Heart right ventricle (tissue), 16 donors: ENCODE measurements around the gene BRD9. TPM values are rescaled to one million over a fixed set of nuclear protein-coding genes. Genes with fewer than 3 reads are reported as not detected.
A peak's percentile ranks its signal among the peaks of the same experiment; 100 is the strongest.
"Not testable (repeated sequence)": the region's sequence is repeated elsewhere in the genome, so short reads cannot be mapped to it uniquely, and the experiment has no call there.

Experiments used
- ATAC-seq, 8 donors: fragments of 200-7000 bp; cut with Tn5 transposase; one replicate each; pipeline ENCODE4 v1.9.1; 2020; ENCODE audit warnings: mild to moderate bottlenecking in 8 of 8, moderate library complexity in 8 of 8, moderate number of reproducible peaks in 1 of 8
- DNase-seq, 2 donors: peaks; one replicate each; pipeline ENCODE4 v3.0.0-alpha.2; 2020
- H3K27ac ChIP-seq, 10 donors: fragments of 200-600 bp; sonication (generic) in 2 of 10; one replicate each; pipeline versions ENCODE4 v1.5.0 to v1.8.0; 2020 to 2022; ENCODE audit warnings: mild to moderate bottlenecking in 3 of 10
- H3K27me3 ChIP-seq, 7 donors: fragments of 200-600 bp; one replicate each; pipeline ENCODE4 v1.8.0; 2021 to 2022; ENCODE audit warnings: mild to moderate bottlenecking in 2 of 7
- H3K36me3 ChIP-seq, 9 donors: fragments of 200-600 bp; sonication (generic) in 1 of 9; one replicate each; pipeline versions ENCODE4 v1.5.0 to v1.8.0; 2020 to 2022; ENCODE audit warnings: mild to moderate bottlenecking in 2 of 9
- H3K4me1 ChIP-seq, 9 donors: fragments of 200-600 bp; sonication (generic) in 1 of 9; one replicate each; pipeline versions ENCODE4 v1.5.0 to v1.8.0; 2020 to 2022; ENCODE audit warnings: mild to moderate bottlenecking in 4 of 9
- H3K4me3 ChIP-seq, 10 donors: fragments of 200-600 bp; sonication (generic) in 2 of 10; one replicate each; pipeline versions ENCODE4 v1.5.0 to v1.8.0; 2020 to 2022; ENCODE audit warnings: mild to moderate bottlenecking in 7 of 10, moderate library complexity in 2 of 10
- H3K9me3 ChIP-seq, 11 donors: fragments of 200-600 bp in 10 of 11; sonication (generic) in 2 of 11; one replicate each; pipeline versions ENCODE4 v1.5.0 to v1.8.0; 2013 to 2022; ENCODE audit warnings: mild to moderate bottlenecking in 2 of 11, control low read depth in 1 of 11, moderate library complexity in 1 of 11
- WGBS, 2 donors: extraction: QIAGEN DNeasy Blood & Tissue Kit; methylation state at CpG; one replicate each; pipeline ENCODE4 v1.1.7; 2013; ENCODE audit warnings: inconsistent platforms in 1 of 2; 5-methylcytosine and 5-hydroxymethylcytosine counted together
- intact Hi-C, 10 donors: fragments of 100-400 bp; cut with DNase I; formaldehyde crosslinking; loops; one replicate each; pipeline versions ENCODE4 v1.11.1 to v1.14.2; 2022
- long read RNA-seq, 3 donors: library from polyadenylated mRNA; unstranded; transcript quantifications; one replicate each; pipeline ENCODE4 v2.0.0, GENCODE V29; 2020 to 2021
- polyA plus RNA-seq, 2 donors: library from polyadenylated mRNA; stranded (reverse); fragments of 200-250 nt; gene quantifications; one replicate each; pipeline ENCODE4 v1.2.3, GENCODE V29; 2013
- total RNA-seq, 10 donors: library from RNA; stranded (reverse); fragmentation: NEBNext Ultra II Directional in 3 of 10; extraction: Animal tissue kit (Norgen Biotek cat#: 25700) in 3 of 10; gene quantifications; one replicate each; pipeline versions ENCODE4 v1.2.1 to v1.2.4, GENCODE V29; 2021 to 2023
- TF ChIP-seq, protein P1 (sequence below), 9 donors: fragments of 200-600 bp; sonication (generic) in 2 of 9; IDR thresholded peaks; one replicate each; pipeline versions ENCODE4 v1.5.0 to v1.8.0; 2021 to 2022; ENCODE audit warnings: antibody characterized with exemption in 9 of 9, mild to moderate bottlenecking in 5 of 9, moderate library complexity in 1 of 9
- donor health status: Arrhythmogenic right ventricular cardiomyopathy.
- donor health status: ischemic (EF 13 %, LVEDD 7.1; RV severe dilation, severe dysfunction).
- donor health status: healthy with polysubstance abuse.
- donor health status: DM: no; HTN: yes; CAD: no.
- donor health status: DM: no; HTN: no; CAD: no.
- donor health status: ischemic (EF 25% LVEDD 6.9; RV normal size, moderate dysfunction).
- donor health status: ischemic (EF 25% LVEDD 5.7; RV mildly dilated, moderate dysfunction).
- donor health status: healthy.
- donor health status: DM: yes; HTN: yes; CAD: no.
- donor health status: Ischemic cardiomyopathy.
- donor health status: ischemic (EF 35%, LVEDD 5.7; RV mildly dilated, moderate dysfunction).
- donor health status: nonischemic (EF 11% LVEDD 7.7; RV severe dilation, severe dysfunction).
- donor health status: DM: yes; HTN: yes; CAD: no.
- donor health status: PGD.
- donor health status: ischemic (EF 29% LVEDD 5.4; RV normal size, mild dysfunction).
- donor health status: nonischemic (EF 23%, LVEDD 6.1; RV moderate dilation, normal function).

Gene BRD9
- 10 to 100 TPM; 21.4 to 42.6 (median 26.9) TPM for total RNA-seq
- polyA plus RNA-seq, result 10 to 100 TPM; 16.7 to 23.7 TPM
- long read RNA-seq, donor 1, transcript BRD9-202 (16 exons, 2,156 nt), result major isoform, 9 of 26 reads
- long read RNA-seq, donor 1, partial matches to known transcripts, result 6 of 26 reads
- long read RNA-seq, donor 1, other reads (novel, unspliced or antisense), result 10 of 26 reads
- long read RNA-seq, donor 2, transcript BRD9-202 (16 exons, 2,156 nt), result major isoform, 8 of 26 reads
- long read RNA-seq, donor 2, partial matches to known transcripts, result 2 of 26 reads
- long read RNA-seq, donor 2, other reads (novel, unspliced or antisense), result 16 of 26 reads
- long read RNA-seq, donor 3, partial matches to known transcripts, result 1 of 11 reads
- long read RNA-seq, donor 3, other reads (novel, unspliced or antisense), result 6 of 11 reads

DNA sequence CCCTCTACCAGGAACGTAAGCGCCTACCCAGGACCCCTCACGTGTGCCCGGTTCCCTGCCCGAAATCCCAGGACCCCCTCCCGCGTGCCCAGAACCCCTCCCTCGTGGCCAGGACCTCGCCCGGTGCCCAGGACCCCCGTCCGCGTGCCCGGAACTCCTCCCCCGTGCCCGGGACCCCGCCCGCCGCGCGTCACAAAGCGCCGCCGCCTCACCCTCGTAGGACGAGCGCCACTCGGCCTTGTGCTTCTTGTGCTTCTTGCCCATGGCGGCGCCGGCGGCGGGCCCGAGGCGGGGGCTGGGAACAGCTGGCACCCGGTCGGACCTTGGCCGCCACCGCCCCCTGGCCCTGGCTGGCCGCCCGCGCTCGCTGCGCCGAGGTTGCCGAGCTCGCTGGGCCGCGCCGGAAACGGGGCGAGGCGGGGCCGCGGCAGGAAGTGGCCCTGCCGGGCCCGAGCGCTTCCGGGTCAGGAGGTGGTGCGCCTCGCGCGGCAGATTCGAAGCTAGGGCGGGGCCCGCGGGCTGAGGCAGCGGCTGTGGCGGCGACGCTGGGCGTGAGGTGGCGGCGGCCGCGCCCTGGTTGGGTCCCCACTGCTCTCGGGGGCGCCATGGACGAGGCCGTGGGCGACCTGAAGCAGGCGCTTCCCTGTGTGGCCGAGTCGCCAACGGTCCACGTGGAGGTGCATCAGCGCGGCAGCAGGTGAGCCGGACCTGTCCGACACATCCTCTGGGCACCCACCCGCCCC is at the start of gene BRD9, which contains the start of gene TRIP13:
TSS of gene BRD9 (minus strand) at position 408 of the 743 bp plus-strand sequence. CDS start at position 264, 144 bp downstream.
TSS of gene TRIP13 (plus strand) at position 491 of the 743 bp plus-strand sequence. CDS start at position 606, 115 bp downstream.
- Histone ChIP-seq H3K36me3 (peaks cover 0 to 45% (median 19%) of the 10 kb centered on the region in 9 donors), H3K27ac (peak within 1 kb of the TSS; percentile 74 to 95 (median 93)), H3K4me1 (peaks cover 2 to 27% (median 21%) of the 10 kb centered on the region in 9 donors), H3K4me3 (peak within 1 kb of the TSS; percentile 57 to 92 (median 82)), H3K27me3 (no peaks in the 10 kb centered on the region), H3K9me3 (no peaks in the 10 kb centered on the region)
- intact Hi-C loops, result loop anchor here in 1 of 10 donors (5.0 kb wide), 1 partner anchor 135 kb away; no protein-coding TSS in a partner anchor
- TF ChIP-seq, protein P1, sequence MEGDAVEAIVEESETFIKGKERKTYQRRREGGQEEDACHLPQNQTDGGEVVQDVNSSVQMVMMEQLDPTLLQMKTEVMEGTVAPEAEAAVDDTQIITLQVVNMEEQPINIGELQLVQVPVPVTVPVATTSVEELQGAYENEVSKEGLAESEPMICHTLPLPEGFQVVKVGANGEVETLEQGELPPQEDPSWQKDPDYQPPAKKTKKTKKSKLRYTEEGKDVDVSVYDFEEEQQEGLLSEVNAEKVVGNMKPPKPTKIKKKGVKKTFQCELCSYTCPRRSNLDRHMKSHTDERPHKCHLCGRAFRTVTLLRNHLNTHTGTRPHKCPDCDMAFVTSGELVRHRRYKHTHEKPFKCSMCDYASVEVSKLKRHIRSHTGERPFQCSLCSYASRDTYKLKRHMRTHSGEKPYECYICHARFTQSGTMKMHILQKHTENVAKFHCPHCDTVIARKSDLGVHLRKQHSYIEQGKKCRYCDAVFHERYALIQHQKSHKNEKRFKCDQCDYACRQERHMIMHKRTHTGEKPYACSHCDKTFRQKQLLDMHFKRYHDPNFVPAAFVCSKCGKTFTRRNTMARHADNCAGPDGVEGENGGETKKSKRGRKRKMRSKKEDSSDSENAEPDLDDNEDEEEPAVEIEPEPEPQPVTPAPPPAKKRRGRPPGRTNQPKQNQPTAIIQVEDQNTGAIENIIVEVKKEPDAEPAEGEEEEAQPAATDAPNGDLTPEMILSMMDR (IDR thresholded peaks at IDR 0.05), result peak in 3 of 9 donors; percentile 3 to 30 (median 29)
- peak; percentile 92 to 97 (median 96) for ATAC-seq
- DNase-seq, result peak; percentile 77 to 86
- WGBS, 2 donors, result 0 to 1% methylated on average over 75 to 91 of the region's 91 CpGs

DNA sequence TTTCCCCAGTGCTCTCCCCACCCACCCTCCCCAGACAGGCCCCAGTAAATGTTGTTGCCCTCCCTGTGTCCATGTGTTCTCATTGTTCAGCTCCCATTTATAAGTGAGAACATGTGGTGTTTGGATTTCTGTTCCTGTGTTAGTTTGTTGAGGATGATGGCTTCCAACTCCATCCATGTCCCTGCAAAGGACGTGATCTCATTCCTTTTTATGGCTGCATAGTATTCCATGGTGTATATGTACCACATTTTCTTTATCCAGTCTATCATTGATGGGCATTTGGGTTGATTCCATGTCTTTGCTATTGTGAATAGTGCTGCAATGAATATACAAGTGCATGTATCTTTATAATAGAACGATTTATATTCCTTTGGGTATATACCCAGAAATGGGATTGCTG is 48.1 kb upstream of the BRD9 start:
- WGBS, 2 donors, result 89 to 90% methylated on average over 2 of the region's 2 CpGs
- H3K9me3 ChIP-seq, H3K4me1 ChIP-seq, H3K27ac ChIP-seq, H3K36me3 ChIP-seq, DNase-seq, intact Hi-C loops, H3K4me3 ChIP-seq, ATAC-seq: not testable (repeated sequence)
- peaks cover 0 to 48% (median 23%) of the 10 kb centered on the region in 7 donors for H3K27me3 ChIP-seq

GRCh38 chr5:939368-939767 is 46.8 kb upstream of the BRD9 start:
- DNase-seq (no peak), ATAC-seq (no peak)
- TF ChIP-seq, protein P1 (IDR thresholded peaks at IDR 0.05), result no peak
- no peaks in the 10 kb centered on the region for H3K36me3 ChIP-seq
- no peaks in the 10 kb centered on the region for H3K4me1 ChIP-seq
- no peak overlapping the region for H3K27ac ChIP-seq
- 86 to 88% methylated on average over 7 of the region's 7 CpGs for WGBS, 2 donors
- H3K9me3 ChIP-seq, result no peaks in the 10 kb centered on the region
- H3K27me3 ChIP-seq, result peaks cover 0 to 38% (median 15%) of the 10 kb centered on the region in 7 donors
- intact Hi-C loops, result loop anchor here in 2 of 10 donors (10.0 kb wide), 2 partner anchors 215 to 705 kb away; no protein-coding TSS in a partner anchor
- H3K4me3 ChIP-seq, result no peak overlapping the region

- TF ChIP-seq, protein P1 (IDR thresholded peaks at IDR 0.05), result no peak
- intact Hi-C loops, result loop anchor here in 2 of 10 donors (10.0 kb wide), 2 partner anchors 217 to 707 kb away; no protein-coding TSS in a partner anchor
- H3K4me1 ChIP-seq, result peaks cover 0 to 7% (median 0%) of the 10 kb centered on the region in 9 donors
- no peaks in the 10 kb centered on the region for H3K36me3 ChIP-seq
- ATAC-seq, result no peak
- H3K27ac ChIP-seq, result no peak overlapping the region
- H3K4me3 ChIP-seq, result no peak overlapping the region
- H3K27me3 ChIP-seq, result peaks cover 0 to 22% (median 5%) of the 10 kb centered on the region in 7 donors
- DNase-seq, result no peak
- WGBS, 2 donors, result 82 to 83% methylated on average over 14 of the region's 14 CpGs
- H3K9me3 ChIP-seq, result no peaks in the 10 kb centered on the region
Measured at GRCh38 chr5:937151-937924, 44.7 kb upstream of the BRD9 start.
